GM23338 (cell line): Measurements from ENCODE around the gene RANGRF. TPM values are rescaled to one million over a fixed set of nuclear protein-coding genes. Genes with fewer than 3 reads are reported as not detected.

Source experiments
- ATAC-seq: fragments of 200-7000 bp; cut with Tn5 transposase; 3 replicates; pipeline ENCODE4 v1.9.1; 2020
- DNase-seq: peaks from one replicate; pipeline ENCODE4 v3.0.0-alpha.2; 2015; ENCODE audit warnings: low spot score
- H2AFZ ChIP-seq: fragments of 200-600 bp; sonication (generic); 2 replicates; pipeline ENCODE4 v1.8.0; 2016; ENCODE audit warnings: antibody characterized with exemption, mild to moderate bottlenecking, moderate library complexity
- H3F3A ChIP-seq: fragments of 200-600 bp; sonication (generic); replicated peaks from 2 replicates; pipeline ENCODE4 v1.8.0; 2017; ENCODE audit warnings: antibody characterized with exemption, mixed run types, low read depth
- H3K27ac ChIP-seq: fragments of 200-600 bp; sonication (generic); 2 replicates; pipeline ENCODE4 v1.6.1; 2016; ENCODE audit warnings: low read depth
- H3K27me3 ChIP-seq: fragments of 200-600 bp; sonication (generic); 2 replicates; pipeline ENCODE4 v1.8.0; 2016; ENCODE audit warnings: mild to moderate bottlenecking, mixed run types, moderate library complexity; ENCODE audit not compliant: insufficient read depth
- H3K36me3 ChIP-seq: fragments of 200-600 bp; sonication (generic); 2 replicates; pipeline ENCODE4 v1.8.0; 2016; ENCODE audit warnings: mild to moderate bottlenecking; ENCODE audit not compliant: insufficient read depth
- H3K4me1 ChIP-seq: fragments of 200-600 bp; sonication (generic); 2 replicates; pipeline ENCODE4 v1.8.0; 2016; ENCODE audit warnings: mild to moderate bottlenecking, moderate library complexity; ENCODE audit not compliant: insufficient read depth
- H3K4me2 ChIP-seq: fragments of 200-600 bp; sonication (generic); 2 replicates; pipeline ENCODE4 v1.7.1; 2017; ENCODE audit warnings: mixed run types
- H3K4me3 ChIP-seq: fragments of 200-600 bp; sonication (generic); 2 replicates; pipeline ENCODE4 v1.6.1; 2016; ENCODE audit warnings: mixed run types
- H3K79me2 ChIP-seq: fragments of 200-600 bp; sonication (generic); replicated peaks from 2 replicates; pipeline ENCODE4 v1.8.0; 2017; ENCODE audit warnings: mild to moderate bottlenecking; ENCODE audit not compliant: insufficient read depth
- H3K9me2 ChIP-seq: fragments of 200-600 bp; sonication (generic); 2 replicates; pipeline ENCODE4 v1.8.0; 2017; ENCODE audit not compliant: insufficient read depth
- H4K20me1 ChIP-seq: fragments of 200-600 bp; sonication (generic); replicated peaks from 2 replicates; pipeline ENCODE4 v1.8.0; 2017; ENCODE audit warnings: mild to moderate bottlenecking; ENCODE audit not compliant: insufficient read depth
- H3K27ac Mint-ChIP-seq: 2 replicates; pipeline ENCODE4 v1.8.0; 2020; ENCODE audit warnings: inconsistent platforms, mild to moderate bottlenecking, moderate library complexity, mixed read lengths
- H3K27me3 Mint-ChIP-seq: 3 replicates; pipeline ENCODE4 v1.8.0; 2022; ENCODE audit warnings: low read depth, mild to moderate bottlenecking, moderate library complexity, mixed read lengths, inconsistent platforms; ENCODE audit not compliant: insufficient read depth, poor library complexity
- H3K36me3 Mint-ChIP-seq: 3 replicates; pipeline ENCODE4 v1.8.0; 2021; ENCODE audit warnings: low read depth, mild to moderate bottlenecking, inconsistent platforms, moderate library complexity, mixed read lengths
- H3K4me1 Mint-ChIP-seq: 3 replicates; pipeline ENCODE4 v1.8.0; 2020; ENCODE audit warnings: mild to moderate bottlenecking, inconsistent platforms, mixed read lengths
- H3K4me3 Mint-ChIP-seq: 3 replicates; pipeline ENCODE4 v1.8.0; 2021; ENCODE audit warnings: moderate library complexity, mild to moderate bottlenecking, inconsistent platforms, mixed read lengths
- H3K9me3 Mint-ChIP-seq: 3 replicates; pipeline ENCODE4 v1.8.0; 2020; ENCODE audit warnings: moderate library complexity, mild to moderate bottlenecking, inconsistent platforms, mixed read lengths
- JUNB ChIP-seq: IDR thresholded peaks from one replicate; pipeline ENCODE4 v1.6.1; 2016; ENCODE audit warnings: antibody characterized with exemption; ENCODE audit not compliant: unreplicated experiment
- polyA plus RNA-seq: library from polyadenylated mRNA; unstranded; fragments of >200 nt; fragmentation: Nextera tagmentation; extraction: Ambion mirVana; gene quantifications from 2 replicates; pipeline ENCODE4 v1.2.1, GENCODE V29; 2016
- total RNA-seq: library from RNA; depleted of rRNA; stranded (reverse); fragments of >200 nt; shearing (Covaris generic); gene quantifications from 2 replicates; pipeline ENCODE4 v1.2.3, GENCODE V29; 2014
- TF ChIP-seq, protein P1 (sequence below): IDR thresholded peaks from 2 replicates; pipeline ENCODE4 v1.6.1; 2016; ENCODE audit warnings: antibody characterized with exemption
- TF ChIP-seq, protein P2 (sequence below), 2 experiments: fragments of 200-600 bp in 1 of 2; sonication (generic) in 1 of 2; conservative IDR thresholded peaks; 2 replicates each; pipeline versions ENCODE4 v1.5.1 to v1.6.1; 2016 to 2017; ENCODE audit warnings: antibody characterized with exemption in 2 of 2, low read depth in 2 of 2, mild to moderate bottlenecking in 2 of 2, moderate library complexity in 1 of 2
- TF ChIP-seq, protein P3 (sequence below): IDR thresholded peaks from one replicate; pipeline ENCODE4 v1.6.1; 2018; ENCODE audit warnings: antibody characterized with exemption; ENCODE audit not compliant: unreplicated experiment

RANGRF gene
- total and polyA plus RNA-seq, 2 experiments from 2014 or later = 11.2 to 52.4 TPM

DNA sequence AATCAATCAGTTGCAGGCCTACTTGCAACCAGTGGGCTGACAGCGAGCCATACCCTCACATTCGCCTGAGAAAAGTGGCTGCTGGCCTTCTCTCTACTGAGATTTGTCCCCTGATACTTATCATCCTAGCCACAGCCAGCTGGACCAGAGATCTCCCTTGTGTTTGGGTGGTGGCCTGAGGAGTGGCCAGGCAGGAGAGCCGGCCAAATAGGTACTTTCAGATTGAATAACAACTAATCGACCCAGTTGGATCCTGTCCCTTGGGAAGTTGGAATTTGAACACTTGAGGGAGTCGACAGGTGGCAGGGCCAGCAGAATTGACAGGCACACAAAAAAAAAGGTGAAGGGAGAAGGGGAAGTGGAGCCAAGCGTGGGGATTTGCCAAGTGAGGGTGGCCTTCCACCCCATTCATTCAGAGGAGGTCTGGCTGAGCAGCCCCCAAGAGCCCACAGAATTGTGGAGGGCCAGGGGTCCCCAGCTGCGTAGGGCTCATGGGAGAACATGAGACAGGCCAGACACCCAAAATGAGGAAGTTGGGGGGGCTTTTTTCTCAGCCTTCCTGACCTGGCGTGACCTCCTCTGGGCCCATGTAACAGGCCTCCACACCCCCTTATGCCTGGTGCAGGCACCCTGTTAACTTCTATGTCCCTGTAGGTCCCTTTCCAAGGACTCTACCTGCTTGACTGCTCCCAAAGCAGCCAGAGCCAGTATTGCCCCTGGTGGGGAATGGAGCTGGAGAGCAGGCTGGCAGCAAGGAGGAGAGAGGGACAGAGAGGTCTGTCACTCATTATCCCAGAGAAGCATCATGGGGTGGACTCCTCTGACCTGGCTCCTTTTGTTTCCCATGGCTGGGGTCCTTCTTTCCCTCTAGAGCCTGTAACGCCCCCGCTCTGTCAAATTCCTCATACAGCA lies 2.9 kb upstream of the RANGRF start (continued):
- TF ChIP-seq, protein P1, sequence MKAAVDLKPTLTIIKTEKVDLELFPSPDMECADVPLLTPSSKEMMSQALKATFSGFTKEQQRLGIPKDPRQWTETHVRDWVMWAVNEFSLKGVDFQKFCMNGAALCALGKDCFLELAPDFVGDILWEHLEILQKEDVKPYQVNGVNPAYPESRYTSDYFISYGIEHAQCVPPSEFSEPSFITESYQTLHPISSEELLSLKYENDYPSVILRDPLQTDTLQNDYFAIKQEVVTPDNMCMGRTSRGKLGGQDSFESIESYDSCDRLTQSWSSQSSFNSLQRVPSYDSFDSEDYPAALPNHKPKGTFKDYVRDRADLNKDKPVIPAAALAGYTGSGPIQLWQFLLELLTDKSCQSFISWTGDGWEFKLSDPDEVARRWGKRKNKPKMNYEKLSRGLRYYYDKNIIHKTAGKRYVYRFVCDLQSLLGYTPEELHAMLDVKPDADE = no peak
- TF ChIP-seq, protein P2, sequence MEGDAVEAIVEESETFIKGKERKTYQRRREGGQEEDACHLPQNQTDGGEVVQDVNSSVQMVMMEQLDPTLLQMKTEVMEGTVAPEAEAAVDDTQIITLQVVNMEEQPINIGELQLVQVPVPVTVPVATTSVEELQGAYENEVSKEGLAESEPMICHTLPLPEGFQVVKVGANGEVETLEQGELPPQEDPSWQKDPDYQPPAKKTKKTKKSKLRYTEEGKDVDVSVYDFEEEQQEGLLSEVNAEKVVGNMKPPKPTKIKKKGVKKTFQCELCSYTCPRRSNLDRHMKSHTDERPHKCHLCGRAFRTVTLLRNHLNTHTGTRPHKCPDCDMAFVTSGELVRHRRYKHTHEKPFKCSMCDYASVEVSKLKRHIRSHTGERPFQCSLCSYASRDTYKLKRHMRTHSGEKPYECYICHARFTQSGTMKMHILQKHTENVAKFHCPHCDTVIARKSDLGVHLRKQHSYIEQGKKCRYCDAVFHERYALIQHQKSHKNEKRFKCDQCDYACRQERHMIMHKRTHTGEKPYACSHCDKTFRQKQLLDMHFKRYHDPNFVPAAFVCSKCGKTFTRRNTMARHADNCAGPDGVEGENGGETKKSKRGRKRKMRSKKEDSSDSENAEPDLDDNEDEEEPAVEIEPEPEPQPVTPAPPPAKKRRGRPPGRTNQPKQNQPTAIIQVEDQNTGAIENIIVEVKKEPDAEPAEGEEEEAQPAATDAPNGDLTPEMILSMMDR (conservative IDR thresholded peaks at IDR 0.05; ENCODE audit: low read depth in 2 of 2) = no peak
- TF ChIP-seq JUNB = no peak
- TF ChIP-seq, protein P3, sequence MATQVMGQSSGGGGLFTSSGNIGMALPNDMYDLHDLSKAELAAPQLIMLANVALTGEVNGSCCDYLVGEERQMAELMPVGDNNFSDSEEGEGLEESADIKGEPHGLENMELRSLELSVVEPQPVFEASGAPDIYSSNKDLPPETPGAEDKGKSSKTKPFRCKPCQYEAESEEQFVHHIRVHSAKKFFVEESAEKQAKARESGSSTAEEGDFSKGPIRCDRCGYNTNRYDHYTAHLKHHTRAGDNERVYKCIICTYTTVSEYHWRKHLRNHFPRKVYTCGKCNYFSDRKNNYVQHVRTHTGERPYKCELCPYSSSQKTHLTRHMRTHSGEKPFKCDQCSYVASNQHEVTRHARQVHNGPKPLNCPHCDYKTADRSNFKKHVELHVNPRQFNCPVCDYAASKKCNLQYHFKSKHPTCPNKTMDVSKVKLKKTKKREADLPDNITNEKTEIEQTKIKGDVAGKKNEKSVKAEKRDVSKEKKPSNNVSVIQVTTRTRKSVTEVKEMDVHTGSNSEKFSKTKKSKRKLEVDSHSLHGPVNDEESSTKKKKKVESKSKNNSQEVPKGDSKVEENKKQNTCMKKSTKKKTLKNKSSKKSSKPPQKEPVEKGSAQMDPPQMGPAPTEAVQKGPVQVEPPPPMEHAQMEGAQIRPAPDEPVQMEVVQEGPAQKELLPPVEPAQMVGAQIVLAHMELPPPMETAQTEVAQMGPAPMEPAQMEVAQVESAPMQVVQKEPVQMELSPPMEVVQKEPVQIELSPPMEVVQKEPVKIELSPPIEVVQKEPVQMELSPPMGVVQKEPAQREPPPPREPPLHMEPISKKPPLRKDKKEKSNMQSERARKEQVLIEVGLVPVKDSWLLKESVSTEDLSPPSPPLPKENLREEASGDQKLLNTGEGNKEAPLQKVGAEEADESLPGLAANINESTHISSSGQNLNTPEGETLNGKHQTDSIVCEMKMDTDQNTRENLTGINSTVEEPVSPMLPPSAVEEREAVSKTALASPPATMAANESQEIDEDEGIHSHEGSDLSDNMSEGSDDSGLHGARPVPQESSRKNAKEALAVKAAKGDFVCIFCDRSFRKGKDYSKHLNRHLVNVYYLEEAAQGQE = no peak

DNA sequence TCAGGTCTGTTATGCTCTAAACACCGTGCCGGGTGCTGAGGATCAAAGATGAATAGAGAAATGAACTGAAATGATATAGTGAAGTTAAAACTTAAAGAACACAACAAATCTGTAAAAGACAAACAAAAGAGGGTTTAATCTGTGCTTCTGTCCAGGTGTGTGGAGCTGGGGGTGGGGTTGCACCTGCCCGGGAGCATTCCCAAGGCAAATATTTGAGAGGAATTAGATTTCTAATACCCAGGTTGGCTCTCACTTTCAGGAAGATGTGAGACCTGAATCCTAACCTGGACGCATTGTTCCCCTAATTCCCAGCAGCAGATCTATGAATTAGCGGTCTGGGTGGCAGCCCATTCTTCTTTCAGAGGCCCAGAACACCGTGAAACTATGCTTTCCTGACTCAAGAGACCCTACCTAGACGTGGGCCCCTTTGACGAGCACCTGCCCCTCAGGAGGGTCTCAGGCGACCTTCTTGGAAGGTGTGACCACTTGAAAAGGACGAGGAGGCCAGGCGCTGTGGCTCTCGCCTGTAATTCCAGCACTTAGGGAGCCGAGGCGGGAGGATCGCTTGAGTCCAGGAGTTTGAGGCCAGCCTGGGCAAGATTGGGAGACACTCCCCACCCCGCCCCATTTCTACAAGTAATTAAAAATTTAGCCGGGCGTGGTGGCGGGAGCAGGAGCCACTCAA lies 677 bp upstream of the RANGRF start:
- Histone ChIP-seq H3F3A (0 out of 2 replicates have a peak, but pooled peaks cover 2% of the 10 kb centered on the region), H3K79me2 (no peaks in the 10 kb centered on the region), H3K27me3 (no peaks in the 10 kb centered on the region), H3K4me3 (peak overlapping the region; percentile 99), H3K27ac (no peak overlapping the region), H3K36me3 (no peaks in the 10 kb centered on the region), H2AFZ (peak overlapping the region; percentile 70; the same call in 1 of the 2 replicates), H3K9me2 (no peaks in the 10 kb centered on the region), H3K4me1 (0 out of 2 replicates have a peak, but pooled peaks cover 6% of the 10 kb centered on the region), H3K4me2 (peak overlapping the region; percentile 96), H4K20me1 (no peaks in the 10 kb centered on the region)
- H3K4me3 Mint-ChIP-seq = peak overlapping the region; percentile 86
- peaks cover 22% of the 10 kb centered on the region for H3K4me1 Mint-ChIP-seq
- H3K36me3 Mint-ChIP-seq = no peaks in the 10 kb centered on the region; the same call in 2 of the 3 replicates
- DNase-seq (no peak), ATAC-seq (no peak)
- peaks cover 7% of the 10 kb centered on the region for H3K27me3 Mint-ChIP-seq
- TF ChIP-seq, protein P3 = no peak
- H3K9me3 Mint-ChIP-seq = no peaks in the 10 kb centered on the region
- peak overlapping the region; percentile 95 for H3K27ac Mint-ChIP-seq
